ENCODE data around the gene WDPCP. TPM values are rescaled to one million over a fixed set of nuclear protein-coding genes. Genes with fewer than 3 reads are reported as not detected.

Gene WDPCP
- total and polyA plus RNA-seq, 10 of the 15 experiments (the other 5 are each of a cell fraction or from before 2014, with no cell fraction given), result 2.1 to 7.9 (median 4.6) TPM

- no TSS peak for BruUV-seq (replicated peaks)
- SMC1A ChIA-PET (ENCODE audit: uncharacterized antibody, unreplicated experiment), result no interaction called here
- 48% methylated on average over 2 of the region's 2 CpGs for WGBS (ENCODE audit: insufficient coverage, insufficient replicate concordance, low lambda C conversion rate, missing lambda C conversion rate)
- TF ChIP-seq KAT2A (conservative IDR thresholded peaks at IDR 0.05; ENCODE audit: control insufficient read depth, low read depth, low read length) (no peak), ZBTB33 (IDR thresholded peaks at IDR 0.05) (no peak), USF2 (IDR thresholded peaks at IDR 0.05; ENCODE audit: borderline replicate concordance, low read depth, low read length) (no peak), MAX (IDR thresholded peaks at IDR 0.05; ENCODE audit: low read depth, low read length) (no peak), TAF1 (IDR thresholded peaks at IDR 0.05; ENCODE audit: borderline replicate concordance, low read depth, low read length) (no peak), SMC3 (IDR thresholded peaks at IDR 0.05; ENCODE audit: borderline replicate concordance, low read length) (no peak), ZSCAN29 (IDR thresholded peaks at IDR 0.05) (no peak), CTCF (IDR thresholded peaks at IDR 0.05 in 2 of 3, conservative IDR thresholded peaks at IDR 0.05 in 1 of 3; ENCODE audit: control insufficient read depth in 2 of 3, extremely low read depth in 1 of 3, insufficient read depth in 1 of 3, low read depth in 3 of 3, low read length in 3 of 3) (no peak), PBX3 (IDR thresholded peaks at IDR 0.05; ENCODE audit: insufficient replicate concordance, low read depth, low read length) (no peak), CEBPZ (IDR thresholded peaks at IDR 0.05; ENCODE audit: low read depth, low read length) (no peak), ZNF384 (IDR thresholded peaks at IDR 0.05; ENCODE audit: borderline replicate concordance, low read depth, low read length) (no peak), EZH2 (IDR thresholded peaks at IDR 0.05; ENCODE audit: borderline replicate concordance, control insufficient read depth, low read depth, low read length) (no peak), RCOR1 (conservative IDR thresholded peaks at IDR 0.05; ENCODE audit: low read depth, low read length) (no peak), TCF3 (IDR thresholded peaks at IDR 0.05; ENCODE audit: borderline replicate concordance, insufficient read depth, low read depth, low read length) (no peak)
Observed at GRCh38 chr2:63613391-63613901, 25.2 kb upstream of the WDPCP start.

More at GRCh38 chr2:63613391-63613901, 25.2 kb upstream of the WDPCP start:
- POLR2A ChIA-PET, result no interaction called here
- intact Hi-C loops (cut with micrococcal nuclease; ENCODE audit: unreplicated experiment), result no loop called here
- CTCF ChIA-PET, result no interaction called here
- Histone ChIP-seq H4K20me1 (ENCODE audit: control insufficient read depth, insufficient read depth) (no peaks in the 10 kb centered on the region), H3K27ac (ENCODE audit: control insufficient read depth, insufficient read depth) (no peak overlapping the region), H3K79me2 (ENCODE audit: control insufficient read depth, insufficient read depth, low read length) (no peaks in the 10 kb centered on the region), H3K36me3 (ENCODE audit: control insufficient read depth in 2 of 2, insufficient read depth in 2 of 2, low read length in 1 of 2) (no peaks in the 10 kb centered on the region), H3K4me2 (ENCODE audit: control insufficient read depth, insufficient read depth) (no peak overlapping the region), H3K4me3 (no peak overlapping the region), H3K4me1 (ENCODE audit: control insufficient read depth, insufficient read depth, low read length) (no peaks in the 10 kb centered on the region), H3K27me3 (replicated peaks in 1 of 2; ENCODE audit: control insufficient read depth in 2 of 2, insufficient read depth in 2 of 2, low read length in 1 of 2) (no peaks in the 10 kb centered on the region), H3K9ac (ENCODE audit: control insufficient read depth, insufficient read depth, low read length) (no peak overlapping the region), H3K9me3 (replicated peaks; ENCODE audit: control insufficient read depth, insufficient read depth, low read length) (no peaks in the 10 kb centered on the region), H2AFZ (ENCODE audit: control insufficient read depth, low read depth, low read length) (no peak overlapping the region)
- RAD21 ChIA-PET (ENCODE audit: unreplicated experiment), result no interaction called here
- DNase-seq (ENCODE audit: low read depth, low spot score) (no peak), FAIRE-seq (no peak), ATAC-seq (no peak)
- in situ Hi-C loops (cut with MboI), result no loop called here
